HG02885 (cell line): ENCODE results near the gene DNAJC17.
A peak's percentile ranks its signal among the peaks of the same experiment; 100 is the strongest.

ENCODE experiments used
- ATAC-seq: cut with Tn5 transposase; IDR thresholded peaks from one replicate; pipeline ENCODE4 v1.9.1; 2021; ENCODE audit warnings: mild to moderate bottlenecking; ENCODE audit not compliant: unreplicated experiment, poor library complexity

Gene DNAJC17

GRCh38 chr15:40793216-40793989 is 13.9 kb downstream of the DNAJC17 start:
- ATAC-seq: no peak

- ATAC-seq: no peak
These were observed 14.9 kb downstream of the DNAJC17 start for GRCh38 chr15:40792394-40792793.

- ATAC-seq: no peak
These were observed 16.6 kb downstream of the DNAJC17 start for GRCh38 chr15:40790718-40791117.

- no peak for ATAC-seq
These were observed 17.3 kb downstream of the DNAJC17 start for GRCh38 chr15:40789999-40790398.

GRCh38 chr15:40789119-40789518 is 18.2 kb downstream of the DNAJC17 start:
- no peak for ATAC-seq

GRCh38 chr15:40787991-40788390 is 19.3 kb downstream of the DNAJC17 start:
- ATAC-seq: no peak

- ATAC-seq: no peak
These were observed 19.9 kb downstream of the DNAJC17 start for GRCh38 chr15:40787344-40787841.

- ATAC-seq: no peak
These were observed 21.5 kb downstream of the DNAJC17 start for GRCh38 chr15:40785814-40786213.

GRCh38 chr15:40785164-40785563 is 22.1 kb downstream of the DNAJC17 start:
- no peak for ATAC-seq

- peak; percentile 66 for ATAC-seq
These were observed 24.6 kb downstream of the DNAJC17 start for GRCh38 chr15:40782609-40783227.

GRCh38 chr15:40776537-40777141 is 30.6 kb downstream of the DNAJC17 start:
- no peak for ATAC-seq

GRCh38 chr15:40775740-40776536 is 31.3 kb downstream of the DNAJC17 start:
- ATAC-seq: no peak

GRCh38 chr15:40775007-40775406 is 32.3 kb downstream of the DNAJC17 start:
- ATAC-seq: no peak

GRCh38 chr15:40773902-40774301 is 33.4 kb downstream of the DNAJC17 start:
- no peak for ATAC-seq

GRCh38 chr15:40773496-40773895 is 33.8 kb downstream of the DNAJC17 start:
- ATAC-seq: no peak

- no peak for ATAC-seq
These were observed 35.3 kb downstream of the DNAJC17 start for GRCh38 chr15:40772014-40772413.

GRCh38 chr15:40771242-40771641 is 36.0 kb downstream of the DNAJC17 start:
- no peak for ATAC-seq

- ATAC-seq: no peak
These were observed 37.0 kb downstream of the DNAJC17 start for GRCh38 chr15:40770147-40770721.

GRCh38 chr15:40769274-40770146 is 37.8 kb downstream of the DNAJC17 start, which contains the start of gene C15orf62:
TSS of gene C15orf62 (plus strand) at chr15:40769980. CDS start at chr15:40770496, 516 bp downstream.
- ATAC-seq: peak; percentile 39
